HepG2 (cell line): ENCODE data around the gene PPP2R2C. TPM values are rescaled to one million over a fixed set of nuclear protein-coding genes. Genes with fewer than 3 reads are reported as not detected.

ENCODE experiments used
- ARNT2 ChIP-seq: sonication (generic); formaldehyde crosslinking; IDR thresholded peaks from 2 replicates; pipeline ENCODE4 v1.8.0; 2022; ENCODE audit warnings: mild to moderate bottlenecking, low read depth, missing genetic modification reagents, moderate library complexity
- BRD4 ChIP-seq: sonication (generic); formaldehyde crosslinking; IDR thresholded peaks from 2 replicates; pipeline ENCODE4 v1.4.0; 2020; ENCODE audit warnings: missing genetic modification reagents
- FOXA1 ChIP-seq, 2 experiments: fragments of 450-650 bp in 1 of 2; sonication (generic) in 1 of 2; formaldehyde crosslinking in 1 of 2; IDR thresholded peaks; 2 replicates each; pipeline versions ENCODE4 v1.4.0 to v1.6.1; 2016 to 2020; ENCODE audit warnings: missing genetic modification reagents in 1 of 2
- GABPB1 ChIP-seq: IDR thresholded peaks from 2 replicates; pipeline ENCODE4 v1.6.1; 2016; ENCODE audit warnings: mild to moderate bottlenecking, missing genetic modification reagents, moderate library complexity, missing compliant biosample characterization
- HMGXB4 ChIP-seq, 2 experiments: sonication (generic) in 1 of 2; formaldehyde crosslinking in 1 of 2; IDR thresholded peaks; 2 replicates each; pipeline versions ENCODE4 v1.4.0 to v1.6.1; 2018 to 2020; ENCODE audit warnings: missing genetic modification reagents in 2 of 2, borderline replicate concordance in 1 of 2, low read depth in 1 of 2, mild to moderate bottlenecking in 1 of 2, missing biosample characterization in 1 of 2
- HNF4A ChIP-seq: sonication (generic); formaldehyde crosslinking; IDR thresholded peaks from 2 replicates; pipeline ENCODE4 v1.4.0; 2020; ENCODE audit warnings: missing genetic modification reagents
- KLF15 ChIP-seq: sonication (generic); formaldehyde crosslinking; IDR thresholded peaks from 2 replicates; pipeline ENCODE4 v1.8.1; 2023; ENCODE audit warnings: borderline replicate concordance, mild to moderate bottlenecking, inconsistent platforms, missing genetic modification reagents, mixed read lengths
- LCORL ChIP-seq, 2 experiments: fragments of 450-650 bp in 1 of 2; sonication (generic) in 1 of 2; formaldehyde crosslinking in 1 of 2; IDR thresholded peaks; 2 replicates each; pipeline versions ENCODE4 v1.5.0 to v1.6.1; 2017 to 2020; ENCODE audit warnings: antibody characterized with exemption in 1 of 2, missing genetic modification reagents in 1 of 2
- MXI1 ChIP-seq: IDR thresholded peaks from 3 replicates; pipeline ENCODE4 v1.6.1; 2012; ENCODE audit warnings: low read depth, low read length, inconsistent platforms, borderline replicate concordance
- POLR2AphosphoS2 ChIP-seq: IDR thresholded peaks from 2 replicates; pipeline ENCODE4 v1.6.1; 2011; ENCODE audit warnings: low read depth, low read length, improper control_type of control experiment
- RNF219 ChIP-seq: sonication (generic); formaldehyde crosslinking; IDR thresholded peaks from 2 replicates; pipeline ENCODE4 v1.5.0; 2020; ENCODE audit warnings: mild to moderate bottlenecking, missing genetic modification reagents
- SALL2 ChIP-seq: sonication (generic); formaldehyde crosslinking; IDR thresholded peaks from 2 replicates; pipeline ENCODE4 v1.8.1; 2023; ENCODE audit warnings: mild to moderate bottlenecking, missing genetic modification reagents, inconsistent platforms
- ZBTB7B ChIP-seq: sonication (generic); formaldehyde crosslinking; IDR thresholded peaks from 2 replicates; pipeline ENCODE4 v1.4.0; 2020; ENCODE audit warnings: missing genetic modification reagents
- ZMYM3 ChIP-seq: sonication (generic); formaldehyde crosslinking; IDR thresholded peaks from 2 replicates; pipeline ENCODE4 v1.5.1; 2020; ENCODE audit warnings: mild to moderate bottlenecking, missing genetic modification reagents
- ZNF10 ChIP-seq: sonication (generic); formaldehyde crosslinking; IDR thresholded peaks from 2 replicates; pipeline ENCODE4 v1.4.0; 2020; ENCODE audit warnings: mild to moderate bottlenecking, low read depth, missing genetic modification reagents, borderline replicate concordance
- ZNF124 ChIP-seq: sonication (generic); formaldehyde crosslinking; IDR thresholded peaks from 2 replicates; pipeline ENCODE4 v1.4.0; 2020; ENCODE audit warnings: missing genetic modification reagents
- ZNF24 ChIP-seq: fragments of 450-650 bp; IDR thresholded peaks from 2 replicates; pipeline ENCODE4 v1.6.1; 2017; ENCODE audit warnings: antibody characterized with exemption, mild to moderate bottlenecking
- ZNF253 ChIP-seq: sonication (generic); formaldehyde crosslinking; IDR thresholded peaks from 2 replicates; pipeline ENCODE4 v1.8.0; 2022; ENCODE audit warnings: mild to moderate bottlenecking, missing genetic modification reagents, borderline replicate concordance
- ZNF275 ChIP-seq: sonication (generic); formaldehyde crosslinking; IDR thresholded peaks from 2 replicates; pipeline ENCODE4 v1.8.0; 2022; ENCODE audit warnings: missing genetic modification reagents, mild to moderate bottlenecking, inconsistent platforms, borderline replicate concordance
- ZNF383 ChIP-seq: sonication (generic); formaldehyde crosslinking; IDR thresholded peaks from 2 replicates; pipeline ENCODE4 v1.4.0; 2020; ENCODE audit warnings: missing genetic modification reagents, mild to moderate bottlenecking, borderline replicate concordance
- ZNF552 ChIP-seq: sonication (generic); formaldehyde crosslinking; IDR thresholded peaks from 2 replicates; pipeline ENCODE4 v1.9.0; 2022; ENCODE audit warnings: missing genetic modification reagents, mild to moderate bottlenecking, borderline replicate concordance
- ZNF674 ChIP-seq: sonication (generic); formaldehyde crosslinking; IDR thresholded peaks from 2 replicates; pipeline ENCODE4 v1.5.0; 2020; ENCODE audit warnings: low read depth, mild to moderate bottlenecking, missing genetic modification reagents
- ZSCAN25 ChIP-seq: sonication (generic); formaldehyde crosslinking; IDR thresholded peaks from 2 replicates; pipeline ENCODE4 v1.8.0; 2022; ENCODE audit warnings: mild to moderate bottlenecking, missing genetic modification reagents
- ZUFSP ChIP-seq: sonication (generic); formaldehyde crosslinking; IDR thresholded peaks from 2 replicates; pipeline ENCODE4 v1.9.0; 2021; ENCODE audit warnings: missing genetic modification reagents, mild to moderate bottlenecking, borderline replicate concordance
- polyA plus RNA-seq, 8 experiments: library from polyadenylated mRNA; depleted of rRNA in 3 of 8; stranded (reverse) in 7 of 8; unstranded in 1 of 8; fragments of >200 nt; fragmentation: Illumina TruSeq in 4 of 8; extraction: Trizol in 4 of 8; gene quantifications; 2 replicates each; pipeline versions ENCODE4 v1.2.1 to v1.2.3, GENCODE V29; 2011 to 2016; ENCODE audit warnings: low read depth in 4 of 8, missing spikeins in 1 of 8, mixed read lengths in 1 of 8; ENCODE audit not compliant: insufficient read depth in 1 of 8
- total RNA-seq, 5 experiments: library from RNA; depleted of rRNA; stranded (reverse); fragments of >200 nt; fragmentation: Illumina TruSeq; extraction: Trizol; gene quantifications; 2 replicates each; pipeline ENCODE4 v1.2.3, GENCODE V29; 2016; ENCODE audit warnings: low read depth in 1 of 5

The PPP2R2C gene
- total and polyA plus RNA-seq, 2 of the 13 experiments (the other 11 are each of a cell fraction or from before 2014, with no cell fraction given), result 0.60 to 8.6 TPM

- no peak; the same call in 2 of the 3 replicates for TF ChIP-seq MXI1
- TF ChIP-seq ZNF383 (CRISPR knock-in tag), result no peak
- no peak for TF ChIP-seq ZNF253 (CRISPR knock-in tag)
- TF ChIP-seq KLF15 (CRISPR knock-in tag), result no peak
- no peak for TF ChIP-seq ARNT2 (CRISPR knock-in tag)
- no peak for TF ChIP-seq ZNF275 (CRISPR knock-in tag)
- no peak for TF ChIP-seq BRD4 (CRISPR knock-in tag)
- TF ChIP-seq ZNF552 (CRISPR knock-in tag), result no peak
- peak; percentile 86 for TF ChIP-seq HNF4A (CRISPR knock-in tag)
- 0 out of 2 replicates have a peak, but pooled peaks have one; percentile 25 for TF ChIP-seq ZNF124
- no peak for TF ChIP-seq ZNF674 (CRISPR knock-in tag)
- peak; percentile 49; the same call in 1 of the 2 replicates for TF ChIP-seq ZBTB7B (CRISPR knock-in tag)
- TF ChIP-seq ZMYM3 (CRISPR knock-in tag), result no peak
- no peak for TF ChIP-seq ZNF10 (CRISPR knock-in tag)
- no peak for TF ChIP-seq ZNF24
- TF ChIP-seq POLR2AphosphoS2, result no peak
- TF ChIP-seq FOXA1 (IDR thresholded peaks at IDR 0.05), result no peak
- no peak for TF ChIP-seq FOXA1 (CRISPR knock-in tag; IDR thresholded peaks at IDR 0.05)
- no peak for TF ChIP-seq SALL2 (CRISPR knock-in tag)
- TF ChIP-seq ZUFSP (CRISPR knock-in tag), result no peak
- TF ChIP-seq RNF219, result no peak
- peak; percentile 39; the same call in 1 of the 2 replicates for TF ChIP-seq GABPB1
- no peak for TF ChIP-seq HMGXB4 (CRISPR knock-in tag; IDR thresholded peaks at IDR 0.05; ENCODE audit: borderline replicate concordance in 1 of 2, low read depth in 1 of 2)
- peak; percentile 59; the same call in 1 of the 2 replicates for TF ChIP-seq ZSCAN25 (CRISPR knock-in tag)
- TF ChIP-seq LCORL (IDR thresholded peaks at IDR 0.05), result no peak
- 0 out of 2 replicates have a peak, but pooled peaks have one; percentile 44 for TF ChIP-seq LCORL (CRISPR knock-in tag; IDR thresholded peaks at IDR 0.05)
Measured at GRCh38 chr4:6278801-6279197, 193.6 kb downstream of the PPP2R2C start (continued).
